Stimulated activated CD8-positive, alpha-beta memory T cell treated with anti-CD3 and anti-CD28 coated beads, Interleukin-7, amount 100 ng/mL, for 24 hours (primary cell): ENCODE data around the gene ATP2C2.
"Not testable (repeated sequence)": the region's sequence is repeated elsewhere in the genome, so short reads cannot be mapped to it uniquely, and the experiment has no call there.

Experiments used
- DNase-seq: peaks from one replicate; pipeline ENCODE4 v3.0.0-alpha.2; 2020; ENCODE audit warnings: low read depth

Gene ATP2C2

DNA sequence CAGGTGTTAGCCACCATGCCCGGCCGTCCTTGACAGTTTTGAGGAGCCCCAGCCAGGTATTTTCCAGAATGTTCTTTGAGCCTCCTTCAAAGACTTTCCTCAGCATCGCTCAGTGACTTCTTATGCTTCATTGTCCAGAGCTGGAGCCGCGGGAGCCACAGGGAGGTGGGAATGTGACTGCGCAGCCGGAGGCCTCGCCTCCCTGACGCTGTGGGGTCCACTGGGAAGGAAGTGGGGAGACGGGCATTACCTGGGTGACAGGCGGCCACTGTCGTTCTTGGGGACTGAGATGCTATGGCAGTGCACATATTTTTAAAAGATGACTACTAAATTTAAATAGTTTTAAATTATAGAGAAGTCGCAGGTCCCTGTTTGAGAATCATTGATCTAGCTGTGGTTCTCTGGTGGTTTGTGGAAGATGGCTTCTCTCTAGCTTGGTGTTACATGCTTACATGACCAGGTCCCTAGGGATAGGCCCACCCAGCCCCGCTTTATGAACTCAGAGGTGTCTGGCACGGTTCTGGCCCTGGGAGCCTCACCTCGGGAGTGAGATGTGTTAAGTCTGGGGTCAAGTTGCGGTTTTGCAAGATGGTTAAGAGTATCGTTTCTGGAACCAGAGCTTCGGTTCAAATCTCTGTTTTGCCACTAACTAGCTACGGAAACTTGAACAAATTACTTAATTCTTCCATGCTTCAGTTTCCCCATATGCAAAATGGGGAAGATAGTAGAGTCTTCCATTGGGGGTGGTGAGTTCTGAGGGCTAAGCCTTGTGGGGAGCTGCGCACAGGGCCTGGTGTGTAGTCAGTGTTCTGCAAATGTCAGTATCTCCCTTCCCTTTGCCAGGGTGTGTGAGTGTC is 53.0 kb downstream of the ATP2C2 start:
- DNase-seq = no peak

DNA sequence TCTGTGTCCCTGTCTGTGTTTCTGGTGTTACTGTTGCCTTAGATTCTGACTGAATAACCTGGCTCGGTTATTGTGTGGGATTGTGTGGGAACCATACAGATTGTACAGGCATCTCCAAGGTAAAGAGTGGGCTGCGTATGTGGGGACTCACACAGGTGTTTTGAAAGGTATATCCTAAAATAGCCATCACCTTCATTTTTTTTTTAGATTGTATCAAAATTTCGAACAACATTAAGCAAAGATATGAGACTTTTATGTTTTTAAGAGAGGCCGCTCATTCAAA is 53.5 kb downstream of the ATP2C2 start:
- no peak for DNase-seq

DNA sequence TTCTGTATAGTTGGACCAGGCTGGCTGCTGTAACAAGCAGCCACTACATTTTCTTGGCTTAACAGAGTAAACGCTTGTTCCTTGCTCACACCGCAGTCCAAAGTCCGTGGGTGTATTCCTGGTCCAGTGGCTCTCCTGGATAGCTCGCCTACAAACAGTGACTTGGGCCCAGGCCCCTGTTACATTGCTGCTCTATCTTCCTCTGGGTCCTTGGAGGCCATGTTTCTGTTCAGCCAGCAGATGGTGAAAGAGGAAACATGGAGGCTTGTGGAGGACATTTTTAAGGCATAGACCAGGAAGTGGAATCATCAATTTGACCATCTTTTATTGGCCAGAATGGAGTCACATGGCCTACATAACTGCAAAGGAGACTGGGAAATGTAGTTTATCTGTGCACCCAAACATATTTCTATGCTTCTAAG is 55.1 kb downstream of the ATP2C2 start:
- no peak for DNase-seq

DNA sequence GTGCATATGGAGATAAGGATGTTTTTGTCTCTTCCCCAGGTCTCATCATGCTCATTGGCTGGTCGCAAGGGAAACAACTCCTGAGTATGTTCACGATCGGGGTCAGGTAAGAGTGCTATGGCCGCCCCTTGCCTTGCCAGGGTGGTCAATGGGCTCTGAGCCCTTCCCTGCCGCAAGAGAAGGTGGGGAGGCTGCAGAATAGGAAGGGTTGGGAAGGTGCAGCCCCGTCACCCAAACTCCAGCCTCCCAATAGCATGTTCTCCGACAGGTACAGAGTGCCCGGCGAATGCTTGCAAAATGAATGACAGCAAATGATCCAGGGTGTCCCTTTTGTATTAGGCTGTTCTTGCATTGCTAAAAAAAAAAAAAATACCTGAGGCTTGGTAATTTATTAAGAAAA is 57.4 kb downstream of the ATP2C2 start:
- DNase-seq = no peak

GRCh38 chr16:84426804-84427203 is 58.5 kb downstream of the ATP2C2 start:
- DNase-seq = no peak

- DNase-seq = no peak
Measured at GRCh38 chr16:84427553-84427952, 59.2 kb downstream of the ATP2C2 start.

DNA sequence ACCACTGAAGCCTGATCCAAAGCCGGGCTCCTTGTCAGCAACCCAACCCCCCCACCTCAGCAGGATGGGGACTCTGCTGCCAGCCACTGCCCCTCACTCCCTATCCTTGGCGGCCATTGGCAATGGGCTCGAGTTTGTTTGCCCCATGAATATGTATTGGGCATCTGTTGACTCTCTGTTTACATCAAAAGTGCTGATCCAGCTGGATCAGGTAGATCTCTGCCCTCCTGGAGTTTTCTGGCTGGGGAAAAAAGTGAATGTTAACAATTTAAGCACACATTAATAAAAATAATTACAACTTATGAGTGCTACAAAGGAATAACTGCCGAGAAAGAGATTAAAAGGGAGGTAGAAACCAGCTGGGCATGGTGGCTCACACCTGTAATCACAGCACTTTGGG is 62.5 kb downstream of the ATP2C2 start:
- no peak for DNase-seq

GRCh38 chr16:84434800-84435199 is 66.5 kb downstream of the ATP2C2 start:
- DNase-seq = no peak

- DNase-seq = no peak
Measured at GRCh38 chr16:84436196-84436595, 67.9 kb downstream of the ATP2C2 start.

GRCh38 chr16:84438971-84439696 is 70.8 kb downstream of the ATP2C2 start:
- no peak for DNase-seq

GRCh38 chr16:84442416-84443145 is 74.2 kb downstream of the ATP2C2 start:
- no peak for DNase-seq

- DNase-seq = no peak
Measured at GRCh38 chr16:84443166-84443802, 74.9 kb downstream of the ATP2C2 start.

GRCh38 chr16:84444476-84444875 is 76.1 kb downstream of the ATP2C2 start:
- no peak for DNase-seq

DNA sequence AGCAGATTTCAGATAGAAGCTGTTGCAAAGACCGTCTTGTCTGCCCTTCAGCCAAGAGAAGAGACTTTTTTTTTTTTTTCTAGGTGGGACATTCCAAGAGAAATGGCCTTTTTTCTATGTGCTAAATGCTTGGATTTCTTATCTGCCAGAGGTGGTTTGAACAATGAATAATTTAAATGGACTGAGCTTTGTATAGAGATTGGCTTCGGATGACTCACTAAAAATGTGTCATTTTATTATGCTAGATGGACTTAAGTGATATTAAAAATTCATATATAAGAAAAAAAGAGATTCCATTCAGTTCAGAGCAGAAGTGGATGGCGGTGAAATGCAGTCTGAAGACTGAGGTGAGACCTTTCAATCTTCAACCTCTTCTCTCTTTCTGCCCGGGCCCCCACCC is 77.7 kb downstream of the ATP2C2 start:
- DNase-seq = no peak

- DNase-seq = no peak
Measured at GRCh38 chr16:84446596-84447392, 78.5 kb downstream of the ATP2C2 start.

- DNase-seq = no peak
Measured at GRCh38 chr16:84448444-84448843, 80.1 kb downstream of the ATP2C2 start.

DNA sequence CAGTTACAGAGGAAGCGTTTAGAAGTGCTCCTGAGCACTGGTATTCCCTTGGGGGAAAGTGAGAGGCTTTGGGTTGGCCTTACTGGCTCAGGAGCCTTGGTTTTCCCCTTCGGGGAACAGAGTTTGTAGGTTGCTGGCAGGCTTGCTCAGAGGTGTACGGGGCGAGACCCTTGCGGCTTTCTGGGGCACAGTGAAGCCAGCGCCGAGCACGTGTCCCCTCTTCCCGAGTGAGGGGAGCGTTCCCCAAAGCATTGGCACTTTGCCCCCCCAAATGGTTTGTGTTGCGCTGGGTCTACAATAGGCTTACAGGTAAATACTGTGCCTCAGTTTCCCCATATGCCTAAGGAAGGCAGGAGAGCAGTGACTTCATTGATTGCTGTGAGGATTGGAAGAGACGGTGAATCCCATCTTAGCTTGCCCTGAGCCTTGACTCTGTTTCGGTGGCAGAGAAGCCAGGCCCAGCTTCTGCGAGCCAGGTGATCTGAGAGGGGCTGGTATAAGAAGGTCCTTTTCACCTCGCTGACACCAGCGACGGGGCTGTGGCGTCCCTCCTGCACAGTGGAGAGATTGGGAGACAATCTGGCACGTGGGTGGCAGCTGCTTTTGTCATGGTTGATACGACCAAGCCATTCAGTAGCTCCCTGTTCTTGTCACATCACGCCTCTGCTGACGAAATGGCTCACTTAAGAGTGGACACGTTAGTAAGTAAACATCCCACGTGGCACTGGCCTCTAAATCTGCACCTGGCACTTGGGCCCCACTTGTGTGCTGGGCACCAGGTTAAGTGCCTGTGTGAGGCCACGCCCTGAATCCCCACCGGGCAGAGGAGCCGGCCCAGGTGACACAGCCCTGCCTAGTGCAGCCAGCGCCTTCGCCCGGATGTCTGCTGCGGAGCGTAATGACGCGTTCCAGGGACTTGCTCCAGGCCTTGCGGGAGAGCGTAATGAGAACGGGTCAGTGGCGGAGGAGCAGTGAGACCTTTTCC is 81.1 kb downstream of the ATP2C2 start:
- no peak for DNase-seq

DNA sequence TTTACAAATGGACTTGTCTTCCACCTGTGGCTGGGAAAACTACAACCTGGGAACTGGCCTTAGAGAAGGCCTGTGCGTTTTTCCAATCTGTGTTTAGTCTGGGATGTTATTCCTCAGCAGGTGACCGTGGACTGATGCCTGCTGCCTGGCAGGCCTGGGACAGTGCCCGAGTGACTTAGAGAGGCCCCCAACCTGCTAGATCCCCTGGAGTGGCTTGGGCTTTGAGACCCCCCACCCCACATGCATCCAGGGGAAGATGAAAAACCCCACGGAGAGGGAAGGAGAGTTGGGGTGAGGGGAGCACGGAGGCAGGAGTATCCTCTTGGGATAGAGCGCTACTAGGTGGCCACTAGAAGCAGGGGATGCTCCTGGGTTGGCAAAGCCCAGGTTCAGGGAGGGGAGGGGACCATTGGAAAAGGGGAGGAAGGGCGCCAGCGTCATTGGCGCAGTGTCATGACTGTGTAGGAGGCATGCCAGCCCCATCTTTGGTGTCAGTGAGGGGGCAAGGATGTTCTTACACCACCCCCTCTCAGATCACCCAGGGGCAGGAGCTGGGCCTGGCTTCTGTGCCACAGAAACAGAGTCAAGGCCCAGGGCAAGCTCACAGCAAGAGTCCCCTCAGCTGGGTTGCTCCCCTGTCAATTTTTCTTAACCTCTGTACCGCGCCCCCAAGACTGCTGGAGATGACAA is 82.0 kb downstream of the ATP2C2 start:
- no peak for DNase-seq

DNA sequence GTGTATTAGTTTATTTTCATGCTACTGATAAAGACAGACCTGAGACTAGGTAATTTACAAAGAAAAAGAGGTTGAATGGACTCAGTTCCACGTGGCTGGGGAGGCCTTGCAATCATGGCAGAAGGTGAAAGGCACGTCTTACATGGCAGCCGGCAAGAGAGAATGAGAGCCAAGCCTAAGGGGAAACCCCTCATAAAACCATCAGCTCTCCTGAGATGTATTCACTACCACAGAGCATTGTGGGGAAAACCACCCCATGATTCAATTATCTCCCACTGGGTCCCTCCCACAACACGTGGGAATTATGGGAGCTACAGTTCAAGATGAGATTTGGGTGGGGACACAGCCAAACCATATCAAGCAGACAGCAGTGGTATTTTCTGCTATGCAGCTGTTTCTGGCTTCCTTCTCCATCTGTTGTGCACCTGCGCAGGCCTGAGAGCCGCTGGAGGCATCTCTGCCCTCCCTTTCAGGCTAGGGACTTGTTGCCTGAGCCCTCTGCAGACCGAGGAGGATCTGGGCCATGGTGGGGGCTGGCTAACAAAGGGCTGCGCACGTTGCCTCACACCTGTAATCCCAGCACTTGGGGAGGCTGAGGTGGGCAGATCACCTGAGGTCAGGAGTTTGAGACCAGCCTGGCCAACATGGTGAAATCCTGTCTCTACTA is 82.8 kb downstream of the ATP2C2 start:
- not testable (repeated sequence) for DNase-seq
